HG03139 (cell line): ENCODE measurements around the gene AFAP1L1.

Source experiments
- ATAC-seq: cut with Tn5 transposase; IDR thresholded peaks from one replicate; pipeline ENCODE4 v1.9.1; 2021; ENCODE audit not compliant: unreplicated experiment

AFAP1L1 gene

GRCh38 chr5:149283626-149284480, 12.2 kb downstream of the AFAP1L1 start:
- ATAC-seq = no peak

GRCh38 chr5:149284501-149284900, 12.8 kb downstream of the AFAP1L1 start:
- ATAC-seq = no peak

DNA sequence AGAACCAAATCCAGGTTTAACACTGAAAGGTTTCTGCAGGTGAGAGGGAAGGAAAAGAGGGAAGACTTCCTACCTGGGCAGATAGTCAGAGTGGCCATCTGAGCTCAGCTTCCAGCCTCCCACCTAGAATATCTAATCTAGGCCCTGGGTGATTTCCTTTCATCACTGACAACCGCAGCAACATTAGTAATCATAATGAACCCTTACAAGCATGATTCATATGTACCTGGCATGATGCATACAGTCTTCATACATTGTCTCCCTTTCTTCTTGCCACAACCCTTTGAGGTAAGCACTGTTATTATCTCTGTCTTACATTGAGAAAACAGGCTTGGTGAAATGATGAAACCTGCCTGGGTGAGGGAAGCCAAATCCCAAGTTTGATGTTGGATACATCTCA, 13.5 kb downstream of the AFAP1L1 start:
- no peak for ATAC-seq

DNA sequence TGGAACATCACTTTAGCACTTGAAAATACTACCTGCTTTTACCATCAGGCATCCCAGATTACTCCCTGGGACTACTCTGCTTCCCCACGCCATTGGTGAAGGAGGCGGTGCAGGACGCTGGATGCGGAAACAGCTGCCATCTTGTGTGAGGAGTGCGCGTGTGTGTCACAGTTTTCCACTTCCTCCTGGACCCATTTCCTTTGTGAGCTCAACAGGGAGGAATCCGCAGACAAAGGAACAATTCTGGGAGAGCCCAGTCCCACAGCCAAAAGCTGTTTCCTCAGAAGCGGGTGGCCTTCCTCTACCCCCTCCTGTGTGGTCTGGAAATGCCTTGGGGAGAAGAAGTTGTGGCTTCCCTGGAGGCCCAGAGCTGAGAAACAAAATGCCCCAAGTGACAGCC, 16.8 kb downstream of the AFAP1L1 start:
- ATAC-seq = no peak

DNA sequence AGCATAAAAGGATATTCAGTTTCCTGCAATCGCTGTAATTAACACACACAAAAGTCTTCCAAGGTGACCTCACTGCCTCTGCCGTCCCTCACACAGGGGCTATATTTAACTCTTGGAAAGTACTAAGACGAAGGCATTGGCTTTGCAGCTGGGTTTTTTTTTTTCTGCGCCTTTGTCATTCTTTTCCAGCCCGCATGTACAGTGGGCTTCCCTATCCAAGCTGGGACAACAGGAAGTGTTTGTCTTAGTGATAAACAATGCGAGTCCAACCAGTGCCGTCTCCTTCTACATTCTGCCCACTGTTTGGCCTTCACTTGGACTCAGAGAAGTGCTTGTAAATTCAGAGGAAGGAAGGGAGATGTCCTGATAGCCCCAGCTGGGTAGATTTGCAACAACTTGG, 17.6 kb downstream of the AFAP1L1 start:
- ATAC-seq = no peak

DNA sequence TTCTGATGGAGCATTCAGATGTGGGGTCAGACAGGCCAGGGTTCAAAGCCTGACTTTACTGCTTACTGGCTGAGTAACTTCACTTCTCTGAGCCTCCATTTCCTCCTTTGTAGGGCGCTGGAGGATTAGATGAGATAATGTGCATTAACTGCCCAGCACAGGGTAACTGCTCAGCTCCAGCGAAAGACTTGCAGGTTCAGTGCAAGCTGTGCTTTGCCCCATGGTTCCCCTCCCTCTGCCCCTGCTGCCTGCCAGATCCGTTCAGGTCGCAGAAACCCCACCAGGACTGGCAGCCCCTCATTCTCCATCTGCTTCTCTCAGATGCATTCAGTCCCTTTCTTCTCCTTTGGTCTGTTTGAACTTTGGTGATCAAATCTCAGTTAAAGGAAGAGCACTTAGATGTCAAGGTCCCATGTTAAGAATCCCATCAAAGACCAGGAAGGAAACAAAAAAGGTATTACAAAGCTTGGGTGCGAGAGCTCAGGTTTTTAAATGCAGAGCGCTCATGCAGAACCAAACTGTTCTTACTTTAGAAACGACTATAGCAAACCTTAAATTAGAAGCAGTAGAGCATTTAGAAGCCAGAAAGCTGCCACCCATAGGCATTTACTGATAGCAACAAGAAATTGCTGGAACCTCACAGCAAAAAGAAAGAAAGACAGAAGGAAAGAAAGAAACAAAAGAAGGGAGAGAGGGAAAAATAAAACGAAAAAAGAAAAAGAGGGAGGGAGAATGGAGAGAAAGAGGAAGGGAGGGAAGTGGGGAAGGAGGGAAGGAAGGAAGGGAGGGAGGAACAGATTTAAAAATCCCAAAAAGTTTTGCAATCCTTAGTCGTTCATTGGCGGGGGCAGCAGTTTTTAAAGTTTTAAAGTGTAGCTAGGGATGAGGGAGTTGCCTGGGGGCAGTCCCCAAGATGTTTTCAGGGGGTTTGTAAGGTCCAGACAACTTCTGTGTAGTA, 23.5 kb downstream of the AFAP1L1 start:
- ATAC-seq = no peak

DNA sequence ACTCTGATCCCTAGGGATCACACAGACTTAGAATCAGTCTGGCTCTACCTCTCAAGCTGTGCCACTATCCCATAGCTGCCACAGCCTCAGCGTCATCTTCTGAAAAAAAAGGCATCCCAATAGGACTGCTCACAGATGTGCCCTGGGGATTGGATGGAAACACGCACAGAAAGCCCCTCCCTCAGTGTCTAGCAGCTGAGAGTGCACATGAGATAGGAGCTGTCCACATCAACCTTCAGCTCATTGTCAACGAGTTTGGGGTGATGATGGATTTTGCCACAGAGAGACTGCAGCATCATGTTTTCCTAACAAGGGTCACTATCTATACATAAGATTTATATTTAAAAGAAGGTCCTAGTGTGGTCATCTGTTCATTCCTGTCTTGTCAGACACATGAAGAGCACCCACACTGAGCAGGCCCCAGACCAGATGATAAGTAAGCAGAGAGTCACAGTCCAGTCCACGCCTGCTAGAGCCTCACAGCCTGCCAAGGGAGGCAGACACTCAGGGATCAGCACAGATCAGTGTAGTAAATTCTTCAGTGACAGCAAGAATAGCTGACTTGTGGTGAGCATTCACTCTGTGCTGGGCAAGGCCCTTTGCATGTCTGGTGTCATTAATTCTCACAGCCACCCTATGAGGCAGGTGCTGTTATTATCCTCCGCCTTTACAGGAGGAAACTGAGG, 25.8 kb downstream of the AFAP1L1 start:
- no peak for ATAC-seq

DNA sequence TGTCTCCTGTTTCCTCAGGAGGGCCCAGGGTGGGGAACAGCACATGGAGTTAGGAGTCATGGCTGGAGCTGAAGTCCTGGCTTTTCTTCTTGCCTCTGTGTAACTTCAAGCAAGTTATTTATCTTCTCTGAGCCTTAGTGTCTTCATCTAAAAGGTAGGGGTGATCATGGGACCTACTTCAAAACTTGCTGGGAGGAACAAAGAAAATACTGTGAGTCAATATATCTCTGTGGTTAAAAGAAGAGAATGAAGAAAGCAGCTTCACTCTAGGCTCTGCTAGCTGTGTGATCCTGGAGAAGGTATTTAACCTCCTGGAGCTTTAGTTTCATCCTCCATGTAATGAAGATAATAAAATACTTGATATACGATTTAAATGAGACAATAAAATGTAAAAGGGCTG, 26.5 kb downstream of the AFAP1L1 start:
- ATAC-seq = no peak

GRCh38 chr5:149298842-149299404, 27.3 kb downstream of the AFAP1L1 start:
- ATAC-seq = peak; percentile 58

DNA sequence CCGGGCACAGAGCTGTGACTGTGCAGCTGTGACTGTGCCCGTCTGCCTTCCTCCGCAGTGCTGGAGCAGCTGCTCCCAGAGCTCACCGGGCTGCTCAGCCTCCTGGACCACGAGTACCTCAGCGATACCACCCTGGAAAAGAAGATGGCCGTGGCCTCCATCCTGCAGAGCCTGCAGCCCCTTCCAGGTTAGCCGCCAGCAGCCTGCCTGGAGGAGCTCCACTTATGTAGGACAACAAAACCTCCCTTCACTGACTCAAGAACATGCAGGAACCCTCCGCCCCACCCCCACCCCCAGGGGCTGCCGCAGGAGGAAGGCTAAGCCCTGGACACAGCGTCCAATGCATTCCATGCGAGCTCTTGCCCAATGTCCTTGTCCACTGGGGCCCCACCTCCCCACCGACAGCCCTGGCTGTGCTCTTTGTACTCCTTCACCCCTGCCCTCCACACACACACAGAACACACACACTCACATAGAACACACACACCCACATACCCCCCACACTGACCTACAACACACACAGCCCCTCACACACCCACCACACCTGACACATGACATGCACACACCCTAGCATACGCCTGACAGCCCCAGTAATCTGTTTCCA, 27.9 kb downstream of the AFAP1L1 start:
- ATAC-seq = no peak

GRCh38 chr5:149300441-149300840, 28.8 kb downstream of the AFAP1L1 start:
- ATAC-seq = no peak

- ATAC-seq = no peak
These were observed 29.5 kb downstream of the AFAP1L1 start for GRCh38 chr5:149301049-149301743.

DNA sequence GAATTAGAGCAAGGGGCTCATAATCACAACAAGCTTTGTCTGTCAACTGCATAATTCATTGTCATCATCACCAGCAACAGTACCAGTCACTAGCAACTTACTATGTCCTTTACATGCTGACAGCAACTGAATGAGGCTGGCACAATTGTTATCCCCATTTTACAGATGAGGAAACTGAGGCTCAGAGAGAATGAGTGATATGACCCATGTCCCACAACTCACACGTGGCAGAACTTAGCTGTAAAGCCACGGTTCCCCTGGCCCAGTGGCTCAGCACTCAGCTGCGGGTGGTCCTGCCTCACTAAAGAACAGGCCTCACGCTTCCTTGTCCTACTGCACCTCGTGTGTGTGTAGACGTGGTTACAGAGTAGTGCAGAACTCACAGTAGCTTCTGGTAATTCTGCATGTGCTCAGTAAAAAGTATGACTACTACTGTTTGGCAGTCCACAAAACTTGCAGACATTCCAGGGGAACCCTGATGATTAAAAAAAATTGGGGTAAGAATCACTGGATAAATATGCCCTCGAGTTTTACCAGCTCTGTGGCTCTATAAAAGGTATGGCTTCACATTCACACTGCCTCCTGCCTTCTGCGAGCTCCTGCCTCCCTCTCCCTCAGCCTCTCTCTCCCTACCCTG, 30.2 kb downstream of the AFAP1L1 start:
- no peak for ATAC-seq

DNA sequence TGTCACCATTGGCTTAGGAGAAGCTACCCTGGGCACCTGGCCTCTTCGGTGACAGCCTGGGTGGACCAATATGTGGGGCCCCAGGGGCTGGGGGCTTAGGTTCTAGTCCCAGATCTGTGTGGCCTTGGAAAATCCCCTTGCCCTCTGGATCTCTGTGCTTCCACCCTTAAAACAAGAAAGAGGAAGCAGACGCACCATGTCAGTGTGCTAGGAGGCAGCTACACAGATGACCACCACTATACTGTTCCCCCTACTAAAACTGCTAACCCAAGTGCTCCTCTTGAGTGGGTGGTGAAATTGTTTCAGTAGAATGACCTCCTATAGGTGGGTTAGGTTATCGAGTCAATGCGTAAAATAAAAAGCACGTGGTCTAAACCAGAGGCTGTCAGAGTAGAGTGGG, 31.0 kb downstream of the AFAP1L1 start:
- ATAC-seq = no peak

DNA sequence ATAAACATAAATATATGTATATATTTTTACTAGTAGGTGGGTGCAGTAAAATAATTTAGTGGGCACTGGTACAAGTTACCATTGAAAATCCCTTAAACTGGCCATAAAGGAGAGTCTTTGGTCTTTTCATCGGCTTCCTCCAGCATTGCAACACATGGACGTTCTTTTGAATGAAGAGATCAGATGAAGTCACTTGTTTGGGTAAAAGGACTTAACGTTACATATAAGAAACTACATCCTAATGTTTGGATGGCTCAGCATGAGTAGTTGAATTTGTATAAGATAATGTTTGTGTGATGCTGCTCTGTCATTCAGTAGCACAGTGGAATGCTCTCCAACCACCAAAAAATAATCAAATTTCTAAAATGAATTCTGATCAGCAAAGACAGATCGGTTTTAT, 31.6 kb downstream of the AFAP1L1 start:
- ATAC-seq = no peak

GRCh38 chr5:149304195-149305078, 32.8 kb downstream of the AFAP1L1 start:
- no peak for ATAC-seq

DNA sequence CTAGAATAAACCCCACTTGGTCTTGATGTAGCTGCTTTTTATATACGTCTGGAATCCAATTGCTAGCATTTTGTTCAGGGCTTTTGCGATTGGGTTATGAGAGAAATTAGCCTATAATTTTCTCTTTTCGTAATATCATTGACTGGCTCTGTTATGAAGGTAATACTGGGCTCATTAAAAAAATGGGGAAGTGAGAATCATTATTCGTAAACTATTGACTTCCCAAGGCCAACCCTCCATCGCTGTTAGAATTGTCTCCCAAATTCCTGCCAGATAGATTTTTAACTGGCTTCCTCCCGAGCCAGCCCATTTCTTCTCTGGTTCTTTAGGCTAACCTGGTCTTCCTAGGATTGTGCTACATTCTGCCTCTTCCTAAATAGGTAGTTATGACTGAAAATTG, 37.7 kb downstream of the AFAP1L1 start:
- ATAC-seq = no peak

DNA sequence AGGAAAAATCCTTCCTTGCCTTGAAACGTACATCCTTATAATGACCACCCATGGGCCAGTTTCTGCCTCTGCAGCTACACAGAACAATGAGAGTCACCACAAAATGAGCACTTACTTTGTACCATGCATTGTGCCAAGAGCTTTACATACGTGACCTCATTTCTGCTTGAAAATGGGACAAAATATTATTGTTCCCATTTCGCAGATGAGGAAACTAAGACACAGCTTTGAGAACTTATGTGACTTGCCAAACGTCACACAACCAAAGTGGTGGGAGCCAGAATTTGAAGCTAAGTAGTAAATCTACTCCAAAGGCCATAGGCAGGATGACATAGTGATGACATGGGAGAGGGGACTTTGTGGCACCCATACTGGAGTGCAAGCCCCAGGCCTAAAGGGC, 38.8 kb downstream of the AFAP1L1 start:
- ATAC-seq = no peak
